Kidney epithelial cell (primary cell): ENCODE results near the gene PSME1. TPM values are rescaled to one million over a fixed set of nuclear protein-coding genes. Genes with fewer than 3 reads are reported as not detected.

Source experiments
- DNase-seq: peaks from one replicate; pipeline ENCODE4 v3.0.0-alpha.2; 2010; ENCODE audit warnings: low read depth
- H3K27me3 ChIP-seq: 2 replicates; pipeline ENCODE4 v1.6.0; 2011; ENCODE audit warnings: low read length; ENCODE audit not compliant: control insufficient read depth, insufficient read depth
- H3K36me3 ChIP-seq: 2 replicates; pipeline ENCODE4 v1.5.1; 2011; ENCODE audit warnings: low read length; ENCODE audit not compliant: control insufficient read depth, insufficient read depth
- H3K4me3 ChIP-seq: 2 replicates; pipeline ENCODE4 v1.5.1; 2011; ENCODE audit warnings: low read depth, mild to moderate bottlenecking, control low read depth, low read length
- total RNA-seq: library from RNA; depleted of rRNA; stranded (reverse); fragments of >200 nt; gene quantifications from 2 replicates; pipeline ENCODE4 v1.2.3, GENCODE V29; 2015
- TF ChIP-seq, protein P1 (sequence below): IDR thresholded peaks from 2 replicates; pipeline ENCODE4 v1.5.1; 2011; ENCODE audit warnings: mild to moderate bottlenecking, moderate library complexity, low read length, control low read depth, inconsistent platforms; ENCODE audit not compliant: insufficient read depth, poor library complexity, severe bottlenecking

The PSME1 gene
- total RNA-seq, 1 donor from 2014 or later = 234 TPM

DNA sequence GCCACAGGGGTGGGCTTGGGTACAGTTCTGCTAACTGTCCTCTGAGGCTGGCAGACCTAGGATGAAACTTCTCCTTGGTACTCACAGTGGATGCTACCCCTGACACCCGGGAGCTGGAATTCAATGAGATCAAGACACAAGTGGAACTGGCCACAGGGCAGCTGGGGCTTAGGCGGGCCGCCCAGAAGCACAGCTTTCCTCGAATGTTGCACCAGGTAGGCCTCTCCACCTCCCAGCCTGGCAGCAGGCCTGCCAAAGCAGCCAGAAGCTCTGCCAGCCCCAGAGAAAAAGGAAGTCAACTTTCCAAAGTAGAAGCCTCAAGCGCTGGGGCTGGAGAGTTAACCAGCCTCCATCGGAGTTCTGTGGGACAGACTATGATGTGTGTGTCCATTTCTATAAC, 18.8 kb upstream of the PSME1 start:
- TF ChIP-seq, protein P1, sequence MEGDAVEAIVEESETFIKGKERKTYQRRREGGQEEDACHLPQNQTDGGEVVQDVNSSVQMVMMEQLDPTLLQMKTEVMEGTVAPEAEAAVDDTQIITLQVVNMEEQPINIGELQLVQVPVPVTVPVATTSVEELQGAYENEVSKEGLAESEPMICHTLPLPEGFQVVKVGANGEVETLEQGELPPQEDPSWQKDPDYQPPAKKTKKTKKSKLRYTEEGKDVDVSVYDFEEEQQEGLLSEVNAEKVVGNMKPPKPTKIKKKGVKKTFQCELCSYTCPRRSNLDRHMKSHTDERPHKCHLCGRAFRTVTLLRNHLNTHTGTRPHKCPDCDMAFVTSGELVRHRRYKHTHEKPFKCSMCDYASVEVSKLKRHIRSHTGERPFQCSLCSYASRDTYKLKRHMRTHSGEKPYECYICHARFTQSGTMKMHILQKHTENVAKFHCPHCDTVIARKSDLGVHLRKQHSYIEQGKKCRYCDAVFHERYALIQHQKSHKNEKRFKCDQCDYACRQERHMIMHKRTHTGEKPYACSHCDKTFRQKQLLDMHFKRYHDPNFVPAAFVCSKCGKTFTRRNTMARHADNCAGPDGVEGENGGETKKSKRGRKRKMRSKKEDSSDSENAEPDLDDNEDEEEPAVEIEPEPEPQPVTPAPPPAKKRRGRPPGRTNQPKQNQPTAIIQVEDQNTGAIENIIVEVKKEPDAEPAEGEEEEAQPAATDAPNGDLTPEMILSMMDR = no peak
- no peak overlapping the region for H3K4me3 ChIP-seq
- DNase-seq = no peak
- H3K36me3 ChIP-seq = peaks cover 4% of the 10 kb centered on the region
- H3K27me3 ChIP-seq = no peaks in the 10 kb centered on the region

DNA sequence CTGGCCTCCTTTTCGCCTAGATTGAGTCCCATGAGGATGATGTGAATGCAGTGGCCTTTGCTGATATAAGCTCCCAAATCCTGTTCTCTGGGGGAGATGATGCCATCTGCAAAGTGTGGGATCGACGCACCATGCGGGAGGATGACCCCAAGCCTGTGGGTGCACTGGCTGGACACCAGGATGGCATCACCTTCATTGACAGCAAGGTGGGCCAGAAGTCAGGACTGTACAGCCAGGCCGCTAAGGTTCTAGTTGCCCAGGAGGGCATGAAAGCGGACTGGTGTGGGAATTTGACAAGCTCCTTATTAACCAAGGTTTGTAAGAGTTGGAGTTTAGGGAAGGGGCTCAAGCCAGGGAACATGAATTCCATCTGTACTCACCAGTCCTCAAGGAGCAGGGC, 16.3 kb upstream of the PSME1 start:
- TF ChIP-seq, protein P1 = no peak
- Histone ChIP-seq H3K27me3 (no peaks in the 10 kb centered on the region), H3K36me3 (peaks cover 4% of the 10 kb centered on the region), H3K4me3 (no peak overlapping the region)
- no peak for DNase-seq

DNA sequence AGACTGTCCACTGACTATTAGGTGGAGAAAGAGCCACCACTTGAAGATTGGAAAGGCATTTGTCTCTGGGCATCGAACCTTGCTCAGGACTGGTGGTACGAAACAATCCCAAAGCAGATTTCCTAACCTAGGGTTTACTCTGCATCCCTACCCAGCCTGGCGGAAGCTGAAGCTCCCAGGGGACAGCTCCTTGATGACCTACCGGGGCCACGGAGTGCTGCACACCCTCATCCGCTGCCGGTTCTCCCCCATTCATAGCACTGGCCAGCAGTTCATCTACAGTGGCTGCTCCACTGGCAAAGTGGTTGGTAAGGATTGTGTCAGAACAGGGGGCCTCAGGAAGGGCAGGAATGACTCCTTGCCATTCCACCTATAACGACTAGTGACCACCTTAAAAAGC, 14.8 kb upstream of the PSME1 start:
- TF ChIP-seq, protein P1 = no peak
- Histone ChIP-seq H3K27me3 (no peaks in the 10 kb centered on the region), H3K4me3 (no peak overlapping the region), H3K36me3 (peaks cover 4% of the 10 kb centered on the region)
- DNase-seq = no peak

DNA sequence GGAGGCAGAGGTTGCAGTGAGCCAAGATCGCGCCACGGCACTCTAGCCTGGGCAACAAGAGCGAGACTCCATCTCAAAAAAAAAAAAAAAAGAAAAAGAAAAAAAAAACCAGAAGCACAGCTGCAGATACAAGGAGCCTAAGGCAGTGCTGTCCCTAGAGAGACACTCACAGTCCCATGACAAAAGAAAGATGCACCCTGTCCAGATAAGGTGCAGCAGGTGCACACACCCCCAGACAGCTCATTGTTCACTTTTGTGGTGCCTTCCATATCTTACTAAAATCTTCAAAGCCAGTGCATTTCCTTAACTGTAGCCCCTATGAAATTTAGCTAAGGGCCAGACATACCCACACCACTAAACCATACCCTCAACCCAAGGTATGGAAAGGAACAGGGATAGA, 13.6 kb upstream of the PSME1 start:
- TF ChIP-seq, protein P1 = no peak
- no peak for DNase-seq
- Histone ChIP-seq H3K4me3 (no peak overlapping the region), H3K27me3 (no peaks in the 10 kb centered on the region), H3K36me3 (peaks cover 4% of the 10 kb centered on the region)

DNA sequence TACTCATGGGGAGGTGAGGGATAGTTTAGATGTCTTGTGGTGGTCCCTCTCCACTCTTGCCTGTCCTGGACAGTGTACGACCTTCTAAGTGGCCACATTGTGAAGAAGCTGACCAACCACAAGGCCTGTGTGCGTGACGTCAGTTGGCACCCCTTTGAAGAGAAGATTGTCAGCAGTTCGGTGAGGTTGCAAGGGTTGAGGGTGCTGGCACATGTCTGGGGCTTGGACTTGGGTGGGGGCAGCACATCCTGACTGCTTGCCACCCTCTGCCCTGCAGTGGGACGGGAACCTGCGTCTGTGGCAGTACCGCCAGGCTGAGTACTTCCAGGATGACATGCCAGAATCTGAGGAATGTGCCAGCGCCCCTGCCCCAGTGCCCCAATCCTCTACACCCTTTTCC, 13.1 kb upstream of the PSME1 start:
- Histone ChIP-seq H3K27me3 (no peaks in the 10 kb centered on the region), H3K4me3 (no peak overlapping the region), H3K36me3 (peaks cover 4% of the 10 kb centered on the region)
- TF ChIP-seq, protein P1 = no peak
- DNase-seq = no peak
